Measurements from ENCODE around the gene TTLL11. TPM values are rescaled to one million over a fixed set of nuclear protein-coding genes. Genes with fewer than 3 reads are reported as not detected.

Gene TTLL11
- total and polyA plus RNA-seq, 2 of the 8 experiments (the other 6 are each of a cell fraction or from before 2014, with no cell fraction given) = 0.56 to 0.80 TPM

DNA sequence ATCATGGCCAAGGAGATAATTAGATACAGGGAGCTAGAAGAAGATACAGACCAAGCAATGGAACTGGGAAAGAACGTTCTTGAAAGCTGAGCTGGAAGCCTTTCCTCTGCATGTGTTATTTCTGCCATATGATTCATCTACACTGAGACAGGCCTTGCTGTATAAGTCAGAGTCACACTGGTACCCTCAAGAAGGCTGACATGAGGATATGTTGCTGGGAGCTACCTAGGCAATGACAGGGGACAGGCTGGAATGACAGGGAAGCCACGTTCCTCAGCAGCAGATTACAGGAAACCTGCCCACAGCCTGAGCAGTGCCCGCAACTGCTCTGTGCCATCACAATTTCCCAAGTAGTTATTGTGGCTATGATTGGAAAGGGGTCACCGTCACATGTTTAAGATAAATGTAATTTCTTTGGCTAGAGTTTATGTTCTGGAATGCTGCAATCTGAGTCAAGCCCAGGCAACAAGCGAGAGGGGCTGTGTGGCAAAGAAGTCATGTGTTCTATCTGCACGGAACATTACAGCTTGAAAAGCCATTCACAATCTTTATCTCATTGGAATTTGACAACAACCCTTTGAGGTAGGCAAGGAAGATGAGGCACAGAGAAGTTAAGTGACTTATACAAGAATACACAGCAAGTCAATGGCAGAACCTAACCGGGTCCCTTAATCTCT, 108.2 kb downstream of the TTLL11 start:
- Histone ChIP-seq H3K4ac (replicated peaks; ENCODE audit: insufficient read length, low read depth, low read length) (no peak overlapping the region), H3K9me3 (ENCODE audit: insufficient read depth in 2 of 2, low read depth in 1 of 2, low read length in 1 of 2) (no peaks in the 10 kb centered on the region; a peak in 1 of 4 replicates), H3K4me1 (replicated peaks in 1 of 4; ENCODE audit: control insufficient read depth in 3 of 4, insufficient read depth in 4 of 4, low read length in 3 of 4) (no peaks in the 10 kb centered on the region), H3K27me3 (replicated peaks in 1 of 4; ENCODE audit: control insufficient read depth in 3 of 4, extremely low read depth in 1 of 4, insufficient read depth in 3 of 4, low read length in 3 of 4) (no peaks in the 10 kb centered on the region; a peak in 2 of 7 replicates), H3K27ac (ENCODE audit: low read depth, low read length) (no peak overlapping the region), H2BK5ac (ENCODE audit: low read depth, low read length) (no peak overlapping the region), H2AFZ (ENCODE audit: low read length) (no peak overlapping the region), H2AK5ac (ENCODE audit: low read depth, low read length) (no peak overlapping the region), H4K5ac (ENCODE audit: insufficient read length, low read depth, low read length) (no peak overlapping the region), H3K18ac (ENCODE audit: extremely low read depth, low read length) (no peak overlapping the region), H4K20me1 (replicated peaks in 1 of 2; ENCODE audit: control insufficient read depth in 1 of 2, insufficient read depth in 2 of 2, low read length in 2 of 2) (no peaks in the 10 kb centered on the region), H3K23ac (ENCODE audit: insufficient read length) (no peak overlapping the region), H4K8ac (ENCODE audit: extremely low read depth, insufficient read depth, low read length) (no peak overlapping the region), H2BK12ac (ENCODE audit: low read depth, low read length) (no peak overlapping the region), H3K23me2 (ENCODE audit: low read depth, low read length) (no peaks in the 10 kb centered on the region), H2BK15ac (ENCODE audit: low read length) (no peak overlapping the region), H3K14ac (ENCODE audit: insufficient read length) (no peak overlapping the region), H3K56ac (replicated peaks; ENCODE audit: insufficient read length, low read depth, low read length) (no peak overlapping the region), H3K36me3 (ENCODE audit: control insufficient read depth in 2 of 4, insufficient read depth in 4 of 4, low read length in 3 of 4) (no peaks in the 10 kb centered on the region), H3K9ac (replicated peaks in 1 of 4; ENCODE audit: extremely low read depth in 1 of 4, low read depth in 3 of 4, low read length in 3 of 4) (no peak overlapping the region), H4K91ac (replicated peaks; ENCODE audit: insufficient read length, low read length) (no peak overlapping the region), H3K4me3 (ENCODE audit: extremely low read depth in 1 of 4, insufficient read depth in 2 of 4, low read depth in 3 of 4, low read length in 4 of 4) (no peak overlapping the region), H2BK120ac (replicated peaks; ENCODE audit: low read depth, low read length) (no peak overlapping the region), H3K4me2 (ENCODE audit: insufficient read depth in 1 of 2, low read depth in 2 of 2, low read length in 2 of 2) (no peak overlapping the region), H2BK20ac (ENCODE audit: low read length) (no peak overlapping the region), H3K79me2 (ENCODE audit: control insufficient read depth in 1 of 2, insufficient read depth in 2 of 2, low read length in 2 of 2) (no peaks in the 10 kb centered on the region), H3K79me1 (ENCODE audit: low read depth, low read length) (no peaks in the 10 kb centered on the region)
- FAIRE-seq = no peak
- ChIA-PET CTCF (ENCODE audit: partially characterized antibody) (interaction anchor here (0.6 to 2.7 kb wide), 10 partner anchors 8 to 365 kb away, joined by 3 to 9 read pairs (median 4); no protein-coding TSS in a partner anchor), POLR2A (ENCODE audit: partially characterized antibody) (no interaction called here)
- no peak for DNase-seq (ENCODE audit: low read depth in 1 of 2, low spot score in 2 of 2)
- 92% methylated on average over 7 of the region's 7 CpGs; no CpG with 5 or more reads in 1 of the 2 experiments for WGBS, 2 experiments (ENCODE audit: extremely low coverage in 1 of 2, insufficient coverage in 1 of 2, insufficient read length in 1 of 2, insufficient replicate concordance in 2 of 2, low coverage in 1 of 2, low lambda C conversion rate in 2 of 2, missing lambda C conversion rate in 1 of 2)
- no peak for TF ChIP-seq GTF2F1 (IDR thresholded peaks at IDR 0.05; ENCODE audit: borderline replicate concordance, low read depth, low read length)

Data from H1 (cell line).